IMR-90 (cell line): Measurements from ENCODE around the gene VARS2. TPM values are rescaled to one million over a fixed set of nuclear protein-coding genes. Genes with fewer than 3 reads are reported as not detected.

Experiments
- ATAC-seq: fragments of 200-7000 bp; cut with Tn5 transposase; 2 replicates; pipeline ENCODE4 v1.9.1; 2020; ENCODE audit warnings: low read depth, mild to moderate bottlenecking, moderate library complexity
- BruUV-seq: library from RNA; stranded (reverse); fragments of 400-500 nt; replicated peaks from 2 replicates; lab custom pipeline; 2021; lab: Mats Ljungman, UMichigan
- CTCF ChIA-PET: fragments of 300-600 bp; formaldehyde crosslinking; extraction: SDS; loops from one replicate; lab custom pipeline; 2021; ENCODE audit warnings: antibody characterized with exemption; lab: Yijun Ruan, JAX
- POLR2A ChIA-PET: fragments of 300-600 bp; sonication (Branson Sonifier 250); formaldehyde crosslinking; loops from one replicate; lab custom pipeline; 2022; ENCODE audit warnings: antibody characterized with exemption; ENCODE audit not compliant: unreplicated experiment; lab: Charles Lee
- DNase-seq: peaks from one replicate; pipeline ENCODE4 v3.0.0; 2013
- H2AFZ ChIP-seq: replicated peaks from 2 replicates; pipeline ENCODE3; 2013; ENCODE audit warnings: low read length, mild to moderate bottlenecking; ENCODE audit not compliant: poor library complexity
- H2AK5ac ChIP-seq: 2 replicates; pipeline ENCODE4 v1.6.1; 2013; ENCODE audit warnings: low read depth, low read length, inconsistent platforms
- H2AK9ac ChIP-seq: replicated peaks from 2 replicates; pipeline ENCODE3; 2013; ENCODE audit warnings: mild to moderate bottlenecking, low read depth, low read length, moderate library complexity; ENCODE audit not compliant: poor library complexity
- H2BK120ac ChIP-seq: 2 replicates; pipeline ENCODE4 v1.6.1; 2013; ENCODE audit warnings: low read depth, low read length, inconsistent platforms
- H2BK15ac ChIP-seq: 3 replicates; pipeline ENCODE4 v1.6.1; 2013; ENCODE audit warnings: low read depth, low read length, inconsistent platforms
- H2BK20ac ChIP-seq: 2 replicates; pipeline ENCODE4 v1.6.1; 2013; ENCODE audit warnings: low read depth, mild to moderate bottlenecking, inconsistent platforms, low read length, moderate library complexity
- H2BK5ac ChIP-seq: 2 replicates; pipeline ENCODE4 v1.6.1; 2013; ENCODE audit warnings: mild to moderate bottlenecking, low read depth, low read length, inconsistent platforms; ENCODE audit not compliant: poor library complexity, severe bottlenecking
- H3K14ac ChIP-seq: replicated peaks from 2 replicates; pipeline ENCODE4 v1.6.1; 2013; ENCODE audit warnings: low read depth, low read length, inconsistent platforms
- H3K18ac ChIP-seq: 2 replicates; pipeline ENCODE4 v1.6.1; 2013; ENCODE audit warnings: low read depth, low read length, control low read depth
- H3K23ac ChIP-seq: 2 replicates; pipeline ENCODE4 v1.6.1; 2013; ENCODE audit warnings: low read depth, low read length, inconsistent platforms
- H3K27ac ChIP-seq: 2 replicates; pipeline ENCODE4 v1.5.1; 2013; ENCODE audit warnings: mild to moderate bottlenecking, control low read depth, low read length; ENCODE audit not compliant: insufficient read depth
- H3K27me3 ChIP-seq: 2 replicates; pipeline ENCODE4 v1.6.1; 2013; ENCODE audit warnings: low read length; ENCODE audit not compliant: control insufficient read depth, insufficient read depth
- H3K36me3 ChIP-seq: 2 replicates; pipeline ENCODE4 v1.6.1; 2013; ENCODE audit warnings: low read length, mixed read lengths; ENCODE audit not compliant: control insufficient read depth, insufficient read depth
- H3K4ac ChIP-seq: 2 replicates; pipeline ENCODE4 v1.6.1; 2013; ENCODE audit warnings: low read depth, low read length, inconsistent platforms
- H3K4me1 ChIP-seq: 2 replicates; pipeline ENCODE4 v1.6.1; 2013; ENCODE audit warnings: low read length, mixed read lengths; ENCODE audit not compliant: control insufficient read depth, insufficient read depth
- H3K4me2 ChIP-seq: 2 replicates; pipeline ENCODE4 v1.6.1; 2013; ENCODE audit warnings: low read depth, mild to moderate bottlenecking, control low read depth, low read length, moderate library complexity
- H3K4me3 ChIP-seq: 2 replicates; pipeline ENCODE4 v1.5.1; 2013; ENCODE audit warnings: low read depth, mild to moderate bottlenecking, control low read depth, low read length, moderate library complexity; ENCODE audit not compliant: insufficient read depth
- H3K56ac ChIP-seq: 2 replicates; pipeline ENCODE4 v1.6.1; 2013; ENCODE audit warnings: low read length, inconsistent platforms; ENCODE audit not compliant: insufficient read depth; ENCODE audit errors: extremely low read depth
- H3K79me1 ChIP-seq, 2 experiments: 2 replicates each; pipeline ENCODE4 v1.6.1; 2013; ENCODE audit warnings: low read length in 2 of 2, inconsistent platforms in 1 of 2, low read depth in 1 of 2
- H3K9ac ChIP-seq: 2 replicates; pipeline ENCODE4 v1.6.1; 2013; ENCODE audit warnings: low read depth, low read length, control low read depth
- H3K9me1 ChIP-seq: 2 replicates; pipeline ENCODE4 v1.6.1; 2013; ENCODE audit warnings: low read length, inconsistent platforms; ENCODE audit not compliant: insufficient read depth
- H3K9me3 ChIP-seq: 2 replicates; pipeline ENCODE4 v1.6.1; 2013; ENCODE audit warnings: low read length; ENCODE audit not compliant: control insufficient read depth, insufficient read depth
- H4K20me1 ChIP-seq: 2 replicates; pipeline ENCODE4 v1.6.1; 2013; ENCODE audit warnings: low read length, inconsistent platforms; ENCODE audit not compliant: insufficient read depth
- H4K5ac ChIP-seq: 2 replicates; pipeline ENCODE4 v1.6.1; 2013; ENCODE audit warnings: mild to moderate bottlenecking, low read depth, low read length, control low read depth
- H4K8ac ChIP-seq, 2 experiments: 2 replicates each; pipeline ENCODE4 v1.6.1; 2013; ENCODE audit warnings: low read depth in 2 of 2, low read length in 2 of 2, control low read depth in 1 of 2, inconsistent platforms in 1 of 2
- H4K91ac ChIP-seq: 2 replicates; pipeline ENCODE4 v1.6.1; 2013; ENCODE audit warnings: low read depth, low read length, inconsistent platforms; ENCODE audit not compliant: insufficient read depth
- CHD1 ChIP-seq: IDR thresholded peaks from 2 replicates; pipeline ENCODE4 v1.6.1; 2012; ENCODE audit warnings: low read depth, low read length, improper control_type of control experiment
- MAFK ChIP-seq: IDR thresholded peaks from 2 replicates; pipeline ENCODE4 v1.6.1; 2012; ENCODE audit warnings: low read depth, low read length, improper control_type of control experiment
- MAZ ChIP-seq: IDR thresholded peaks from 2 replicates; pipeline ENCODE4 v1.6.1; 2012; ENCODE audit warnings: low read depth, mild to moderate bottlenecking, low read length, improper control_type of control experiment, moderate library complexity, borderline replicate concordance
- MXI1 ChIP-seq: IDR thresholded peaks from 2 replicates; pipeline ENCODE4 v1.6.1; 2012; ENCODE audit warnings: low read depth, mild to moderate bottlenecking, low read length, moderate library complexity, borderline replicate concordance
- POLR2A ChIP-seq: IDR thresholded peaks from 2 replicates; pipeline ENCODE4 v1.6.1; 2012; ENCODE audit warnings: mild to moderate bottlenecking, low read depth, low read length
- RFX5 ChIP-seq: IDR thresholded peaks from 2 replicates; pipeline ENCODE4 v1.8.0; 2012; ENCODE audit warnings: low read depth, mild to moderate bottlenecking, low read length, moderate library complexity
- SMC3 ChIP-seq: fragments of 150-350 bp; IDR thresholded peaks from 2 replicates; pipeline ENCODE4 v1.6.1; 2016; ENCODE audit warnings: low read depth, mild to moderate bottlenecking, antibody characterized with exemption, low read length, moderate library complexity
- USF2 ChIP-seq: fragments of 150-350 bp; IDR thresholded peaks from 2 replicates; pipeline ENCODE4 v1.6.1; 2017; ENCODE audit warnings: mild to moderate bottlenecking, antibody characterized with exemption, low read length, low read depth
- WGBS, 2 experiments: methylation state at CpG; one replicate each; pipeline versions ENCODE4 v1.1.5 to v1.1.7; 2013; ENCODE audit warnings: missing lambda C conversion rate in 2 of 2; ENCODE audit not compliant: insufficient read length in 1 of 2; ENCODE audit errors: extremely low coverage in 2 of 2; 5-methylcytosine and 5-hydroxymethylcytosine counted together
- dilution Hi-C: fragments of 300-500 bp; cut with HindIII; formaldehyde crosslinking; loops from one replicate; pipeline ENCODE4 v1.14.3; 2018; ENCODE audit warnings: low sequenced_read_pairs; ENCODE audit not compliant: unreplicated experiment
- in situ Hi-C: fragments of 300-500 bp; cut with MboI; formaldehyde crosslinking; loops from 3 replicates; pipeline ENCODE4 v1.14.3; 2019; ENCODE audit warnings: low sequenced_read_pairs, inconsistent platforms, mixed read lengths
- intact Hi-C: fragments of 100-400 bp; cut with micrococcal nuclease; formaldehyde crosslinking; loops from 2 replicates; pipeline ENCODE4 v1.10.0; 2022
- polyA plus RNA-seq, 3 experiments: library from polyadenylated mRNA; depleted of rRNA; stranded (reverse); fragments of >200 nt; gene quantifications; 2 replicates each; pipeline ENCODE4 v1.2.3, GENCODE V29; 2012; ENCODE audit warnings: low replicate concordance in 1 of 3
- total RNA-seq: library from RNA; depleted of rRNA; stranded (reverse); fragments of >200 nt; gene quantifications from 2 replicates; pipeline ENCODE4 v1.2.3, GENCODE V29; 2012
- TF ChIP-seq, protein P1 (sequence below): conservative IDR thresholded peaks from 2 replicates; pipeline ENCODE4 v1.5.1; 2012; ENCODE audit warnings: mild to moderate bottlenecking, low read depth, low read length, improper control_type of control experiment

The VARS2 gene
- total and polyA plus RNA-seq, 2 of the 4 experiments (the other 2 are of a cell fraction), result 7.2 to 14.0 TPM

DNA sequence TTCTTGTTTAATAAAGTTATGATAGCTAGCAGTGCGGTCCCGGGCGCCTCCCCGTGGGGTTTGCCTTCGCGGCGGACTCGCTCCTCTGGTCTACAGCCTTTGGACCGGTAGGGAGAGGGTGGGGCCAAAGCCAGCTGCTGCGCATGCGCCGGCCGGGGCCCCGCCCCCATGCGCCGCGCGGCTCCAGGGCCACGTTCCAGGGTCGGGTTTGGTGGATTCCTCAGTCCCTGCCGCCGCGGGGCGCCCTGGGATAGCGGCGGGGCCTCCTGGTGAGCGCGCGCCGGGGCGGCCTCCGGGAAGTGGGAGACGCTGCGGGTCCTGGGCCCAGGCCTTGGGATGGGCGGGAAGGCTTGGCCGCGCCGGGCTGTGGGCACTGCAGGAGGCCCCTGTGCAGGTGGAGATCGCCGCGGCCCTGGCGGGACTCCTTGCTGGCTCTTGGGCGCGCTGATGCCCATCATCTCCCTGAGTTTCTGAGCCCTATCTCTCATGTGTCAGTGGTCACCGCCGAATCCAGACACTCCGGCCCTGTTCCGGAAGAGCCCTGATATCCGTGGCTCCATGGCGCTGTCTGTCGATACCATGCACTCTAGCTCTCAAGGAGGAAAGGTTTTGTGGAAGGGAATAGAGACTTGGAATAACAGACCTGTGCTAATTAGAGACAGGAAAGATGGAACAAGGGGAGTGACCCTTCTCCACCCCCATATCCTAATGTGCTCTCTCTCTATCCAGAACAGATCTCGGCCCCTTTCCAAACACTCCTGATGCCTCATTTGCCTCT is at the start of gene VARS2 (continued):
- TF ChIP-seq MXI1, result peak; percentile 70; the same call in 1 of the 2 replicates
- TF ChIP-seq MAFK, result no peak
- no peak for TF ChIP-seq RFX5
- TF ChIP-seq MAZ, result peak; percentile 78; the same call in 1 of the 2 replicates
- peak; percentile 45 for TF ChIP-seq SMC3

DNA sequence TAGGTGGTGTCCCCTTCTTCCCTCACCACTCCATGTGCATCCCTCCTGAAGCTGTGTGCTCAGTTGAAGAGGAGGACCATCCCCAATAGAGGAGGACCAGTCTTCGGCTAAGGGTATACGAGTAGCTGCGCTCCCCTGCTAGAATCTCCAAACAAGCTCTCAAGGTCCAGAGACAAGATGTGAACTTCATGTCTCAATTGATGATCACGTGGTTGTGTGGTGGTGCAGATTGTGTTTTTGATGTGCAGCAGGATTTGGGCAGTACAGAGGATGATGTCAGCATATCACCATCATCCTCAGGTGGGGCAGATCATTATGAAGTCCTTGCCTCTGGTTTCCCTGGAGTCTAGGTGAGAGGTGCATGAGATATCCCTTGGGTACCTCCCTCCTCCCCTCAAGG is 49.7 kb upstream of the VARS2 start:
- Histone ChIP-seq H3K9ac (no peak overlapping the region), H4K8ac (no peak overlapping the region), H4K20me1 (no peaks in the 10 kb centered on the region), H3K18ac (no peak overlapping the region), H3K27me3 (peaks cover 16% of the 10 kb centered on the region), H3K4me1 (no peaks in the 10 kb centered on the region; the same call in 1 of the 2 replicates), H3K27ac (no peak overlapping the region), H3K36me3 (no peaks in the 10 kb centered on the region), H2AFZ (no peak overlapping the region), H3K14ac (no peak overlapping the region), H2AK9ac (no peak overlapping the region), H2BK20ac (no peak overlapping the region), H3K9me1 (0 out of 2 replicates have a peak, but pooled peaks cover 4% of the 10 kb centered on the region), H3K9me3 (peaks cover 7% of the 10 kb centered on the region; the same call in 1 of the 2 replicates), H3K4me2 (no peak overlapping the region), H4K91ac (no peak overlapping the region), H3K79me1 (no peaks in the 10 kb centered on the region), H3K56ac (no peak overlapping the region), H2AK5ac (no peak overlapping the region), H2BK5ac (no peak overlapping the region), H3K23ac (no peak overlapping the region), H3K4ac (no peak overlapping the region), H2BK120ac (no peak overlapping the region), H4K5ac (no peak overlapping the region), H2BK15ac (no peak overlapping the region), H3K4me3 (no peak overlapping the region)
- intact Hi-C loops, result no loop called here
- ChIA-PET CTCF (no interaction called here), POLR2A (no interaction called here)
- ATAC-seq (no peak), DNase-seq (no peak)
- TF ChIP-seq USF2 (no peak), CHD1 (no peak), MAFK (no peak), POLR2A (no peak)
- TF ChIP-seq, protein P1, sequence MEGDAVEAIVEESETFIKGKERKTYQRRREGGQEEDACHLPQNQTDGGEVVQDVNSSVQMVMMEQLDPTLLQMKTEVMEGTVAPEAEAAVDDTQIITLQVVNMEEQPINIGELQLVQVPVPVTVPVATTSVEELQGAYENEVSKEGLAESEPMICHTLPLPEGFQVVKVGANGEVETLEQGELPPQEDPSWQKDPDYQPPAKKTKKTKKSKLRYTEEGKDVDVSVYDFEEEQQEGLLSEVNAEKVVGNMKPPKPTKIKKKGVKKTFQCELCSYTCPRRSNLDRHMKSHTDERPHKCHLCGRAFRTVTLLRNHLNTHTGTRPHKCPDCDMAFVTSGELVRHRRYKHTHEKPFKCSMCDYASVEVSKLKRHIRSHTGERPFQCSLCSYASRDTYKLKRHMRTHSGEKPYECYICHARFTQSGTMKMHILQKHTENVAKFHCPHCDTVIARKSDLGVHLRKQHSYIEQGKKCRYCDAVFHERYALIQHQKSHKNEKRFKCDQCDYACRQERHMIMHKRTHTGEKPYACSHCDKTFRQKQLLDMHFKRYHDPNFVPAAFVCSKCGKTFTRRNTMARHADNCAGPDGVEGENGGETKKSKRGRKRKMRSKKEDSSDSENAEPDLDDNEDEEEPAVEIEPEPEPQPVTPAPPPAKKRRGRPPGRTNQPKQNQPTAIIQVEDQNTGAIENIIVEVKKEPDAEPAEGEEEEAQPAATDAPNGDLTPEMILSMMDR, result no peak
- no CpG with 5 or more reads among the region's 4 CpGs for WGBS, 2 experiments
- BruUV-seq, result no TSS peak
- dilution Hi-C loops, result no loop called here
- in situ Hi-C loops, result no loop called here
